HepG2 (cell line): ENCODE results near the gene CEP97. TPM values are rescaled to one million over a fixed set of nuclear protein-coding genes. Genes with fewer than 3 reads are reported as not detected.

Source experiments
- JDP2 ChIP-seq: sonication (generic); formaldehyde crosslinking; IDR thresholded peaks from 2 replicates; pipeline ENCODE4 v1.8.1; 2022; ENCODE audit warnings: missing genetic modification reagents, borderline replicate concordance
- NAIF1 ChIP-seq: sonication (generic); formaldehyde crosslinking; IDR thresholded peaks from 2 replicates; pipeline ENCODE4 v1.5.0; 2020; ENCODE audit warnings: mild to moderate bottlenecking, missing genetic modification reagents, borderline replicate concordance
- PCBP2 ChIP-seq: fragments of 200-400 bp; formaldehyde crosslinking; optimal IDR thresholded peaks from 2 replicates; pipeline ENCODE3; 2018; ENCODE audit warnings: low read length, low read depth; ENCODE audit not compliant: poor library complexity, severe bottlenecking
- SOX6 ChIP-seq, 2 experiments: fragments of 450-650 bp in 1 of 2; sonication (generic) in 1 of 2; formaldehyde crosslinking in 1 of 2; IDR thresholded peaks; 2 replicates each; pipeline versions ENCODE4 v1.4.0 to v1.6.1; 2017 to 2020; ENCODE audit warnings: antibody characterized with exemption in 1 of 2, mild to moderate bottlenecking in 1 of 2, missing genetic modification reagents in 1 of 2
- SP1 ChIP-seq, 2 experiments: fragments of 450-650 bp in 1 of 2; sonication (generic) in 1 of 2; formaldehyde crosslinking in 1 of 2; IDR thresholded peaks; 2 replicates each; pipeline versions ENCODE4 v1.4.0 to v1.6.1; 2016 to 2020; ENCODE audit warnings: missing genetic modification reagents in 1 of 2
- TCF7 ChIP-seq: sonication (generic); IDR thresholded peaks from 2 replicates; pipeline ENCODE4 v1.6.1; 2016; ENCODE audit warnings: antibody characterized with exemption, low read depth
- ZNF549 ChIP-seq: sonication (generic); formaldehyde crosslinking; IDR thresholded peaks from 2 replicates; pipeline ENCODE4 v1.5.0; 2020; ENCODE audit warnings: missing genetic modification reagents
- ZNF550 ChIP-seq: sonication (generic); formaldehyde crosslinking; IDR thresholded peaks from 2 replicates; pipeline ENCODE4 v1.4.0; 2020; ENCODE audit warnings: mild to moderate bottlenecking, missing genetic modification reagents, borderline replicate concordance
- ZNF556 ChIP-seq: sonication (generic); formaldehyde crosslinking; IDR thresholded peaks from 2 replicates; pipeline ENCODE4 v1.4.0; 2020; ENCODE audit warnings: mild to moderate bottlenecking, missing genetic modification reagents, borderline replicate concordance
- ZNF589 ChIP-seq: sonication (generic); formaldehyde crosslinking; conservative IDR thresholded peaks from 2 replicates; pipeline ENCODE4 v1.8.0; 2022; ENCODE audit warnings: mild to moderate bottlenecking, moderate library complexity, missing genetic modification reagents
- ZNF615 ChIP-seq: sonication (generic); formaldehyde crosslinking; IDR thresholded peaks from 2 replicates; pipeline ENCODE4 v1.5.0; 2020; ENCODE audit warnings: mild to moderate bottlenecking, missing genetic modification reagents, borderline replicate concordance
- ZNF720 ChIP-seq: sonication (generic); formaldehyde crosslinking; IDR thresholded peaks from 2 replicates; pipeline ENCODE4 v1.4.0; 2020; ENCODE audit warnings: missing genetic modification reagents
- ZNF761 ChIP-seq: sonication (generic); formaldehyde crosslinking; conservative IDR thresholded peaks from 2 replicates; pipeline ENCODE4 v1.4.0; 2020; ENCODE audit warnings: mild to moderate bottlenecking, missing genetic modification reagents
- ZSCAN30 ChIP-seq: sonication (generic); formaldehyde crosslinking; IDR thresholded peaks from 2 replicates; pipeline ENCODE4 v1.5.0; 2020; ENCODE audit warnings: mild to moderate bottlenecking, missing genetic modification reagents
- polyA plus RNA-seq, 8 experiments: library from polyadenylated mRNA; depleted of rRNA in 3 of 8; stranded (reverse) in 7 of 8; unstranded in 1 of 8; fragments of >200 nt; fragmentation: Illumina TruSeq in 4 of 8; extraction: Trizol in 4 of 8; gene quantifications; 2 replicates each; pipeline versions ENCODE4 v1.2.1 to v1.2.3, GENCODE V29; 2011 to 2016; ENCODE audit warnings: low read depth in 4 of 8, missing spikeins in 1 of 8, mixed read lengths in 1 of 8; ENCODE audit not compliant: insufficient read depth in 1 of 8
- total RNA-seq, 5 experiments: library from RNA; depleted of rRNA; stranded (reverse); fragments of >200 nt; fragmentation: Illumina TruSeq; extraction: Trizol; gene quantifications; 2 replicates each; pipeline ENCODE4 v1.2.3, GENCODE V29; 2016; ENCODE audit warnings: low read depth in 1 of 5
- TF ChIP-seq, protein P1 (sequence below): IDR thresholded peaks from 2 replicates; pipeline ENCODE4 v1.6.1; 2012; ENCODE audit warnings: low read length, improper control_type of control experiment
- TF ChIP-seq, protein P2 (sequence below): IDR thresholded peaks from 2 replicates; pipeline ENCODE4 v1.6.1; 2016; ENCODE audit warnings: low read depth
- TF ChIP-seq, protein P3 (sequence below): IDR thresholded peaks from 2 replicates; pipeline ENCODE4 v1.6.1; 2016; ENCODE audit warnings: missing biosample characterization, missing genetic modification reagents, low read depth
- TF ChIP-seq, protein P4 (sequence below): fragments of 450-650 bp; IDR thresholded peaks from 2 replicates; pipeline ENCODE4 v1.6.1; 2017; ENCODE audit warnings: mild to moderate bottlenecking

The CEP97 gene
- total and polyA plus RNA-seq, 2 of the 13 experiments (the other 11 are each of a cell fraction or from before 2014, with no cell fraction given), result 0.99 to 6.5 TPM

DNA sequence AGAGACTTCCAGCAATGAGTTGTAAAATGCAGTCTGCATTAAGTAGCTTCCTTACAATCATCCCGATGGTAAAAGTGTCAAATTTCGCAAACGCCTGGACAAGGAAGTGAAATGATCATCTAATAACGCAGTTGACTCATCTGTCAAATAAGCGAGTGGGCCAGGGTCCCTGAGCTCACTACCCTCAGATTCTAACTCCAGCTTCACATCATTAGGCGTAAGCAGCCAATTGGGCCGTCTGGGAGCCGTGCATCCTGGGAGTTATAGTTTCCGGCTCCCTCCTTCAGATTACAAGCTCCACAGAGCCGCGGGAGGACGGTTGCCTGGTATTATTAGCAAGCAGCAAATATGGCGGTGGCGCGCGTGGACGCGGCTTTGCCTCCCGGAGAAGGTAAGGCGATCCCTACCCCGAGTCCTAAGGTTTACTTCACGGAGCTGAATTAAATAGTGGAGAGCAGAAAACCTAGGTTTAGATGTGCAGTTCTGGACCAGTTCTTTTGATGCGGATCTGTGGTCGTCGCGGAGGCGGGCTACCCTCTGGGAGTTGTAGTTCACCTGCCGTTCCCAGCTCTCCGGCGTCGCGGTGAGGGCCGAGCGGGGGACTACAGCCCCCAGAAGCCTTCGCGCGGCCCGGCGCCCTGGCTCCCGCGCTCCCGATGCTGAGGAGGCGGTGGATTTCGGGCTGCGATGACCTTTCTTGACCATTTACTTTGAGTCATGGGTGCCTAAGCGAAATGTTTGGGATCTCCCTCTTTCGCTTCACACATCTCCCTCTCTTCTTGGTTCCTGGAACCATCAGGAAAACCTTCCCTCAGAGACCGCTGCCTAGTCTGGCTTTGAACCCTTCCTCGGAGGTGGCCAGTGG lies at the start of gene CEP97 (continued):
- TF ChIP-seq, protein P1, sequence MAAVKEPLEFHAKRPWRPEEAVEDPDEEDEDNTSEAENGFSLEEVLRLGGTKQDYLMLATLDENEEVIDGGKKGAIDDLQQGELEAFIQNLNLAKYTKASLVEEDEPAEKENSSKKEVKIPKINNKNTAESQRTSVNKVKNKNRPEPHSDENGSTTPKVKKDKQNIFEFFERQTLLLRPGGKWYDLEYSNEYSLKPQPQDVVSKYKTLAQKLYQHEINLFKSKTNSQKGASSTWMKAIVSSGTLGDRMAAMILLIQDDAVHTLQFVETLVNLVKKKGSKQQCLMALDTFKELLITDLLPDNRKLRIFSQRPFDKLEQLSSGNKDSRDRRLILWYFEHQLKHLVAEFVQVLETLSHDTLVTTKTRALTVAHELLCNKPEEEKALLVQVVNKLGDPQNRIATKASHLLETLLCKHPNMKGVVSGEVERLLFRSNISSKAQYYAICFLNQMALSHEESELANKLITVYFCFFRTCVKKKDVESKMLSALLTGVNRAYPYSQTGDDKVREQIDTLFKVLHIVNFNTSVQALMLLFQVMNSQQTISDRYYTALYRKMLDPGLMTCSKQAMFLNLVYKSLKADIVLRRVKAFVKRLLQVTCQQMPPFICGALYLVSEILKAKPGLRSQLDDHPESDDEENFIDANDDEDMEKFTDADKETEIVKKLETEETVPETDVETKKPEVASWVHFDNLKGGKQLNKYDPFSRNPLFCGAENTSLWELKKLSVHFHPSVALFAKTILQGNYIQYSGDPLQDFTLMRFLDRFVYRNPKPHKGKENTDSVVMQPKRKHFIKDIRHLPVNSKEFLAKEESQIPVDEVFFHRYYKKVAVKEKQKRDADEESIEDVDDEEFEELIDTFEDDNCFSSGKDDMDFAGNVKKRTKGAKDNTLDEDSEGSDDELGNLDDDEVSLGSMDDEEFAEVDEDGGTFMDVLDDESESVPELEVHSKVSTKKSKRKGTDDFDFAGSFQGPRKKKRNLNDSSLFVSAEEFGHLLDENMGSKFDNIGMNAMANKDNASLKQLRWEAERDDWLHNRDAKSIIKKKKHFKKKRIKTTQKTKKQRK, result no peak
- TF ChIP-seq, protein P2, sequence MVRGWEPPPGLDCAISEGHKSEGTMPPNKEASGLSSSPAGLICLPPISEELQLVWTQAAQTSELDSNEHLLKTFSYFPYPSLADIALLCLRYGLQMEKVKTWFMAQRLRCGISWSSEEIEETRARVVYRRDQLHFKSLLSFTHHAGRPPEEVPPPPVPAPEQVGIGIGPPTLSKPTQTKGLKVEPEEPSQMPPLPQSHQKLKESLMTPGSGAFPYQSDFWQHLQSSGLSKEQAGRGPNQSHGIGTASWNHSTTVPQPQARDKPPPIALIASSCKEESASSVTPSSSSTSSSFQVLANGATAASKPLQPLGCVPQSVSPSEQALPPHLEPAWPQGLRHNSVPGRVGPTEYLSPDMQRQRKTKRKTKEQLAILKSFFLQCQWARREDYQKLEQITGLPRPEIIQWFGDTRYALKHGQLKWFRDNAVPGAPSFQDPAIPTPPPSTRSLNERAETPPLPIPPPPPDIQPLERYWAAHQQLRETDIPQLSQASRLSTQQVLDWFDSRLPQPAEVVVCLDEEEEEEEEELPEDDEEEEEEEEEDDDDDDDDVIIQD (CRISPR knock-in tag), result 0 out of 2 replicates have a peak, but pooled peaks have one; percentile 8
- 0 out of 2 replicates have a peak, but pooled peaks have one; percentile 25 for TF ChIP-seq ZNF761 (CRISPR knock-in tag)
- peak; percentile 78; the same call in 1 of the 2 replicates for TF ChIP-seq ZNF589 (CRISPR knock-in tag)
- 0 out of 2 replicates have a peak, but pooled peaks have one; percentile 50 for TF ChIP-seq ZSCAN30 (CRISPR knock-in tag)
- TF ChIP-seq ZNF550 (CRISPR knock-in tag), result no peak
- TF ChIP-seq, protein P3, sequence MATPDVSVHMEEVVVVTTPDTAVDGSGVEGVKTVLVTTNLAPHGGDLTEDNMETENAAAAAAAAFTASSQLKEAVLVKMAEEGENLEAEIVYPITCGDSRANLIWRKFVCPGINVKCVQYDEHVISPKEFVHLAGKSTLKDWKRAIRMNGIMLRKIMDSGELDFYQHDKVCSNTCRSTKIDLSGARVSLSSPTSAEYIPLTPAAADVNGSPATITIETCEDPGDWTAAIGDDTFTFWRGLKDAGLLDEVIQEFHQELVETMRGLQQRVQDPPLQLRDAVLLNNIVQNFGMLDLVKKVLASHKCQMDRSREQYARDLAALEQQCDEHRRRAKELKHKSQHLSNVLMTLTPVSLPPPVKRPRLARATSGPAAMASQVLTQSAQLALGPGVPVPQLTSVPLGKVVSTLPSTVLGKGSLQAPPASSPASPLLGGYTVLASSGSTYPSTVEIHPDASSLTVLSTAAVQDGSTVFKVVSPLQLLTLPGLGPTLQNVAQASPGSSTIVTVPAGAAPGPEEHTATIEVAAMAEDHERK (CRISPR knock-in tag), result 0 out of 2 replicates have a peak, but pooled peaks have one; percentile 48
- no peak for TF ChIP-seq ZNF720 (CRISPR knock-in tag)
- no peak for TF ChIP-seq SOX6 (IDR thresholded peaks at IDR 0.05)
- TF ChIP-seq SOX6 (CRISPR knock-in tag; IDR thresholded peaks at IDR 0.05), result 0 out of 2 replicates have a peak, but pooled peaks have one; percentile 19
- TF ChIP-seq NAIF1, result no peak
- TF ChIP-seq ZNF556 (CRISPR knock-in tag), result no peak; the same call in 1 of the 2 replicates
- TF ChIP-seq ZNF549 (CRISPR knock-in tag), result no peak
- TF ChIP-seq SP1 (IDR thresholded peaks at IDR 0.05), result no peak
- TF ChIP-seq SP1 (CRISPR knock-in tag; IDR thresholded peaks at IDR 0.05), result no peak
- TF ChIP-seq PCBP2, result no peak
- no peak for TF ChIP-seq JDP2
- no peak for TF ChIP-seq ZNF615 (CRISPR knock-in tag)
- TF ChIP-seq, protein P4, sequence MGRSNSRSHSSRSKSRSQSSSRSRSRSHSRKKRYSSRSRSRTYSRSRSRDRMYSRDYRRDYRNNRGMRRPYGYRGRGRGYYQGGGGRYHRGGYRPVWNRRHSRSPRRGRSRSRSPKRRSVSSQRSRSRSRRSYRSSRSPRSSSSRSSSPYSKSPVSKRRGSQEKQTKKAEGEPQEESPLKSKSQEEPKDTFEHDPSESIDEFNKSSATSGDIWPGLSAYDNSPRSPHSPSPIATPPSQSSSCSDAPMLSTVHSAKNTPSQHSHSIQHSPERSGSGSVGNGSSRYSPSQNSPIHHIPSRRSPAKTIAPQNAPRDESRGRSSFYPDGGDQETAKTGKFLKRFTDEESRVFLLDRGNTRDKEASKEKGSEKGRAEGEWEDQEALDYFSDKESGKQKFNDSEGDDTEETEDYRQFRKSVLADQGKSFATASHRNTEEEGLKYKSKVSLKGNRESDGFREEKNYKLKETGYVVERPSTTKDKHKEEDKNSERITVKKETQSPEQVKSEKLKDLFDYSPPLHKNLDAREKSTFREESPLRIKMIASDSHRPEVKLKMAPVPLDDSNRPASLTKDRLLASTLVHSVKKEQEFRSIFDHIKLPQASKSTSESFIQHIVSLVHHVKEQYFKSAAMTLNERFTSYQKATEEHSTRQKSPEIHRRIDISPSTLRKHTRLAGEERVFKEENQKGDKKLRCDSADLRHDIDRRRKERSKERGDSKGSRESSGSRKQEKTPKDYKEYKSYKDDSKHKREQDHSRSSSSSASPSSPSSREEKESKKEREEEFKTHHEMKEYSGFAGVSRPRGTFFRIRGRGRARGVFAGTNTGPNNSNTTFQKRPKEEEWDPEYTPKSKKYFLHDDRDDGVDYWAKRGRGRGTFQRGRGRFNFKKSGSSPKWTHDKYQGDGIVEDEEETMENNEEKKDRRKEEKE, result no peak
- no peak for TF ChIP-seq TCF7
